GM13976 (cell line): ENCODE results near the gene SERPINA4.

Experiments
- DNase-seq: peaks from one replicate; pipeline ENCODE4 v3.0.0; 2012; ENCODE audit warnings: low spot score
- CTCF ChIP-seq: IDR thresholded peaks from 2 replicates; pipeline ENCODE4 v1.5.1; 2012; ENCODE audit warnings: borderline replicate concordance, mild to moderate bottlenecking; ENCODE audit not compliant: insufficient read depth; ENCODE audit errors: extremely low read depth, missing control alignments, control extremely low read depth
- in situ Hi-C: fragments of 300-500 bp; cut with MboI; formaldehyde crosslinking; loops from one replicate; pipeline ENCODE4 v1.12.0; 2022; ENCODE audit warnings: low sequenced_read_pairs, mixed read lengths, inconsistent platforms; ENCODE audit not compliant: unreplicated experiment

Gene SERPINA4

GRCh38 chr14:94560751-94561655, at the start of gene SERPINA4:
Gene SERPINA4 (plus strand): TSS chr14:94561442. CDS start chr14:94563483, 2,041 bp downstream.
- TF ChIP-seq CTCF = no peak
- DNase-seq = no peak
- in situ Hi-C loops = no loop called here

- no peak for DNase-seq
- in situ Hi-C loops = no loop called here
- no peak for TF ChIP-seq CTCF
Measured at GRCh38 chr14:94514351-94514750, 46.9 kb upstream of the SERPINA4 start.

- in situ Hi-C loops = no loop called here
- no peak for DNase-seq
- TF ChIP-seq CTCF = no peak
Measured at GRCh38 chr14:94515426-94515825, 45.8 kb upstream of the SERPINA4 start.

GRCh38 chr14:94515856-94516255, 45.4 kb upstream of the SERPINA4 start:
- TF ChIP-seq CTCF = no peak
- in situ Hi-C loops = no loop called here
- DNase-seq = no peak

GRCh38 chr14:94517248-94517640, 44.0 kb upstream of the SERPINA4 start:
- TF ChIP-seq CTCF = no peak
- in situ Hi-C loops = no loop called here
- no peak for DNase-seq

- TF ChIP-seq CTCF = no peak
- no peak for DNase-seq
- in situ Hi-C loops = no loop called here
Measured at GRCh38 chr14:94517641-94518257, 43.5 kb upstream of the SERPINA4 start.
